Activated CD4-positive, alpha-beta T cell treated with anti-CD3 and anti-CD28 coated beads for 36 hours (primary cell): Measurements from ENCODE around the gene CELA2B. TPM values are rescaled to one million over a fixed set of nuclear protein-coding genes. Genes with fewer than 3 reads are reported as not detected.
"Not testable (repeated sequence)": the region's sequence is repeated elsewhere in the genome, so short reads cannot be mapped to it uniquely, and the experiment has no call there.

Experiments used
- ATAC-seq: fragments of 200-7000 bp; cut with Tn5 transposase; one replicate; pipeline ENCODE4 v1.10.0; 2021; ENCODE audit warnings: mild to moderate bottlenecking, moderate library complexity
- CTCF ChIA-PET: fragments of 350-600 bp; sonication (Branson Sonifier 250); formaldehyde crosslinking; loops from one replicate; lab custom pipeline; 2021; ENCODE audit warnings: antibody characterized with exemption; lab: Charles Lee
- POLR2A ChIA-PET: fragments of 350-600 bp; sonication (Branson Sonifier 250); formaldehyde crosslinking; loops from one replicate; lab custom pipeline; 2021; ENCODE audit warnings: antibody characterized with exemption, inconsistent platforms; lab: Charles Lee
- DNase-seq: peaks from one replicate; pipeline ENCODE4 v3.0.0-alpha.2; 2020
- H3K27ac Mint-ChIP-seq: one replicate; pipeline ENCODE4 v1.8.0; 2021; ENCODE audit warnings: mixed read lengths
- H3K27me3 Mint-ChIP-seq: one replicate; pipeline ENCODE4 v1.8.0; 2021; ENCODE audit warnings: mixed read lengths
- H3K36me3 Mint-ChIP-seq: one replicate; pipeline ENCODE4 v1.8.0; 2021; ENCODE audit warnings: low read depth, mixed read lengths
- H3K4me1 Mint-ChIP-seq: one replicate; pipeline ENCODE4 v1.8.0; 2021; ENCODE audit warnings: mixed read lengths
- H3K4me3 Mint-ChIP-seq: one replicate; pipeline ENCODE4 v1.8.0; 2021; ENCODE audit warnings: mild to moderate bottlenecking, moderate library complexity, mixed read lengths
- H3K9me3 Mint-ChIP-seq: one replicate; pipeline ENCODE4 v1.8.0; 2021; ENCODE audit warnings: low read depth, mixed read lengths
- intact Hi-C, 2 experiments: fragments of 100-400 bp; cut with DNase I in 1 of 2; cut with micrococcal nuclease in 1 of 2; formaldehyde crosslinking; loops; one replicate each; pipeline versions ENCODE4 v1.14.2 to v1.15.1; 2022 to 2024; cut with DNase I, micrococcal nuclease
- total RNA-seq, 2 experiments: library from RNA; stranded (reverse); gene quantifications; one replicate each; pipeline ENCODE4 v1.2.3, GENCODE V29; 2021

Gene CELA2B
- total RNA-seq, 2 experiments from 2014 or later, result not detected

DNA sequence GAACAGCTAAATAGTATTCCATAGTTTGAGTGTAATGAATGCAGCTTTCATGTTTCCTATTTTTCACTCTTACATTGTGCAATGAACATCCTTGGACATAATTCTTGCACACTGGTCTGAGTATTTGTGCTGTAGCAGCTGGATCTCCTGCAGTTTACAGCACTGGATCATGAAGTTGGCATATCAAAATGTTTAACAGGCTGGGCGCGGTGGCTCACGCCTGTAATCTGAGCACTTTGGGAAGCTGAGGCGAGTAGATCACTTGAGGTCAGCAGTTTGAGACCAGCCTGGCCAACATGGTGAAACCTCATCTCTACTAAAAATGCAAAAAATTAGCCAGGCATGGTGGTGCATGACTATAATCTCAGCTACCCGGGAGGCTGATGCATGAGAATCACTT is 4.8 kb upstream of the CELA2B start:
- H3K4me3 Mint-ChIP-seq, ATAC-seq: not testable (repeated sequence)

GRCh38 chr1:15471723-15472122 is 4.2 kb upstream of the CELA2B start:
- POLR2A ChIA-PET, H3K4me1 Mint-ChIP-seq, H3K4me3 Mint-ChIP-seq, CTCF ChIA-PET, ATAC-seq, intact Hi-C loops, DNase-seq, H3K36me3 Mint-ChIP-seq, H3K27ac Mint-ChIP-seq, H3K9me3 Mint-ChIP-seq, H3K27me3 Mint-ChIP-seq: not testable (repeated sequence)

More for the DNA sequence above, 4.8 kb upstream of the CELA2B start:
- intact Hi-C loops, H3K27ac Mint-ChIP-seq, DNase-seq, H3K27me3 Mint-ChIP-seq, H3K36me3 Mint-ChIP-seq, H3K9me3 Mint-ChIP-seq, CTCF ChIA-PET, H3K4me1 Mint-ChIP-seq: not testable (repeated sequence)
- POLR2A ChIA-PET, result interaction anchor here (0.6 kb wide), 1 partner anchor 17 kb away, joined by 3 read pairs; no protein-coding TSS in a partner anchor

DNA sequence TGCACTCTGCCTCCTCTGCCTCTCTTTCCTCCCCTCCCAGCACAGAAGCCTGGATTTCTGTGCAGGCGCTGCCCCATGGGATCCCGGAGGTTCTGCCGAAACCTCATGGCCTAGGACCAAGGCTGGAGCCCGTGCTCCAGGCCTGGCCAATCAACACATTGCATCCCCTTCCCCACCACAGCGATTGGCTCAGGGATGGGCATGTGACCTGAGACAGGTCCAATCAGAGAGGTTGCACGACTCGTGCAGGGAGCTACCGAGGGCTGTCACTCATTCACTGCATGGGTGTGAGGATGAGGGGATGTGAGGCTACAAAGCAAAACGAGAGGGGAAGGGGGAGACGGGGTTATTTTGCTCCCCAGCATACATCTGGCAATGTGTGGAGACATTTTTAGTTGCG is 3.3 kb upstream of the CELA2B start:
- Mint-ChIP-seq H3K36me3 (no peaks in the 10 kb centered on the region), H3K27me3 (no peaks in the 10 kb centered on the region), H3K27ac (no peak overlapping the region), H3K4me1 (no peaks in the 10 kb centered on the region), H3K4me3 (no peak overlapping the region), H3K9me3 (no peaks in the 10 kb centered on the region)
- ATAC-seq, result no peak
- intact Hi-C loops, result no loop called here
- ChIA-PET POLR2A (no interaction called here), CTCF (no interaction called here)
- no peak for DNase-seq

DNA sequence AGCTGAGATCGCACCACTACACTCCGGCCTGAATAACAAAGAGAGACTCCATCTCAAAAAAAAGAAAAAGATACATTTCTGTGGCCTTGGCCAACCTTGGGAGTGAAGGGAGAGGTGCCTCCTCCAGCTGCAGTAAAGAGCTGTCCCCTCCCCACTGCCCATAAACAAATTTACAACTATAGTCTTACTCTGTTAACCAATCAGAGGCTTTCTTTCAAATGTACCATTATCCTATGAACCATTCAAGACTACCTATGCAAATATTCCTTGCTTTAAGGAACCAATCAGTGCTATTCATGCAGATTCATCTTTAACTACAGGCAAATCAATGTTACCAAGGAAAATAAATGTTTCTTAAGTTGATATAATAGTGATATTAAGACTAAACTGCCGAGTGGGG is 1.0 kb downstream of the CELA2B start:
- POLR2A ChIA-PET, result no interaction called here

DNA sequence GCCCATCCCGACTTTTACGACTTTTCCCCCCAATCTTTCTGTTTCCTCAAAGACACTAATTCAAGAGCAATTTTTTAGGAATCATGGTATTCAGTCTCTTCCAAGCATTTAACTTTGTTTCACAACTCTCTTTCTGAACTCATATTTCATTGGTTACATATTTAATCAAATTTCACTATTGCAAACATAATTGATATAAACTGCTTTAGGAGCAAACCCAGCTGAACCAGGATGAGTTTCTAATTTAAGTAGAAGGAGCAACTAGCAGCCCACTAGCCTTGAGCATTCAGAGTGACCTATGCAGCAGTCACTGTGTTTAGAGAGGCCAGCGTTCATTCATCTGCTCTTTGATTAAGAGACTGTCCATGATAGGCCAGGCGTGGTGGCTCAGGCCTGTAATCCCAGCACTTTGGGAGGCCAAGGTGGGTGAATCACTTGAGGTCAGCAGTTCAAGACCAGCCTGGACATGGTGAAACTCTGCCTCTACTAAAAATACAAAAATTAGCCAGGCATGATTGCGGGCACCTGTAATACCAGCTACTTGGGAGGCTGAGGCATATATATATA is 1.8 kb downstream of the CELA2B start:
- Mint-ChIP-seq H3K4me3 (no peak overlapping the region), H3K27ac (no peak overlapping the region), H3K9me3 (no peaks in the 10 kb centered on the region), H3K36me3 (no peaks in the 10 kb centered on the region), H3K4me1 (no peaks in the 10 kb centered on the region), H3K27me3 (no peaks in the 10 kb centered on the region)
- ATAC-seq (no peak), DNase-seq (no peak)
- intact Hi-C loops, result no loop called here
- CTCF ChIA-PET, result interaction anchor here (0.6 kb wide), 1 partner anchor 30 kb away, joined by 3 read pairs; no protein-coding TSS in a partner anchor
- POLR2A ChIA-PET, result no interaction called here

More for the DNA sequence above, 1.0 kb downstream of the CELA2B start:
- Mint-ChIP-seq H3K36me3 (no peaks in the 10 kb centered on the region), H3K27me3 (no peaks in the 10 kb centered on the region), H3K9me3 (no peaks in the 10 kb centered on the region), H3K4me3 (no peak overlapping the region), H3K27ac (no peak overlapping the region), H3K4me1 (no peaks in the 10 kb centered on the region)
- CTCF ChIA-PET, result interaction anchor here (0.6 kb wide), 1 partner anchor 203 kb away, joined by 3 read pairs; no protein-coding TSS in a partner anchor
- no peak for DNase-seq
- ATAC-seq, result no peak
- intact Hi-C loops, result no loop called here

DNA sequence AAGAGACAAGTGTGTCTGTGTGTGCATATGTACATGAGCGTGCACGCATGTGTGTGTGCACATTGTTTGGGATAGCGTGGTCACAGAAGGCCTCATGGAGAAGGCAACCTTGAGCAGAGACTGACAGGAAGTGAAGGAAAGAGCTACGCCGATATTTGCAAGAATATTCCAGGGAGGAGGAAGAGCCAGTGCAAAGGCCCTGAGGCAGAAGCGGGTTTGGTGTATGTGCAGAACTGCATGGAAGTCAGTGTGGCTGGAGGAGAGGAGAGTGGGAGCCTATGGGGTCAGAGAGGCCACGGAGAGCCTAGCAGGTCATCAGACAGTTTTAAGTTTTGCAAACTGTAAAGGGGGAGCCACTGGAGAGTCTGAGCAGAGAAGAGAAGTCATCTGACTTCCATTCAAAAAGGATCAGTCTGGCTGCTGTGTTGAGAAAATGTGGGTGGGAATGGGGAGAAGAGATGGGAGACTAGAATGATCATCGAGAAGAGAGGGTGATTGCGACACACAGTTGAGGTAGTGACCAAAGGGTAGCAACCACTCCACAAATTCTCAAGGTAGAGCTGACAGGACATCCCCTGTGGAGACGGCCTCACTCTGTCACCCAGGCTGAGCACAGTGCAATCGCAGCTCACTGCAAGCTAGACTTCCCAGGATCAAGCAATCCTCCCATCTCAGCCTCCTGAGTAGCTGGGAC is 3.9 kb downstream of the CELA2B start:
- no peaks in the 10 kb centered on the region for H3K9me3 Mint-ChIP-seq

GRCh38 chr1:15482455-15482854 is 6.6 kb downstream of the CELA2B start:
- CTCF ChIA-PET, POLR2A ChIA-PET, H3K27ac Mint-ChIP-seq, H3K4me1 Mint-ChIP-seq, H3K36me3 Mint-ChIP-seq, H3K4me3 Mint-ChIP-seq, H3K27me3 Mint-ChIP-seq, DNase-seq, H3K9me3 Mint-ChIP-seq, intact Hi-C loops, ATAC-seq: not testable (repeated sequence)

More for the DNA sequence above, 3.9 kb downstream of the CELA2B start:
- DNase-seq, result no peak
- Mint-ChIP-seq H3K36me3 (no peaks in the 10 kb centered on the region), H3K27ac (no peak overlapping the region), H3K27me3 (no peaks in the 10 kb centered on the region), H3K4me1 (no peaks in the 10 kb centered on the region), H3K4me3 (no peak overlapping the region)
- CTCF ChIA-PET, result no interaction called here
- intact Hi-C loops, result no loop called here
- POLR2A ChIA-PET, result no interaction called here
- ATAC-seq, result no peak

DNA sequence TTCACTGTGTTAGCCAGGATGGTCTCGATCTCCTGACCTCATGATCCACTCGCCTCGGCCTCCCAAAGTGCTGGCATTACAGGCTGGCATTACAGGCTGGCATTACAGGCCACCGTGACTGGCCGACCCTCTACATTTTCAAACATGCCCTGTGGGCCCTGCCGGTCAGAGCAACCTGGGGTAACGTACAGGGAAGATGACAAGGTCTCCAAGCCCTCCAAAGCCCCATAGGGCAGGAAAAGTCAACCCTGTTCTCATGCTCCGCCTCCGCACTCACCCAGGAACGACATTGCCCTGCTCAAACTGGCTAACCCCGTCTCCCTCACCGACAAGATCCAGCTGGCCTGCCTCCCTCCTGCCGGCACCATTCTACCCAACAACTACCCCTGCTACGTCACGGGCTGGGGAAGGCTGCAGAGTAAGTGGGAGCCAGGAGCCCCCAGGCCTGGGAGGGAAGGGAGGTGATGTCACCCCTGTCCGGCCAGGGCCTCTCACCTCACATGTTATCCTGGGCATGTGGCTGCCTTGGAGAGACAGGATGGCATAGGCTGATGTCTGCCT is 7.2 kb downstream of the CELA2B start:
- H3K36me3 Mint-ChIP-seq, H3K27me3 Mint-ChIP-seq, H3K4me1 Mint-ChIP-seq, H3K27ac Mint-ChIP-seq, ATAC-seq, intact Hi-C loops, DNase-seq, H3K4me3 Mint-ChIP-seq, CTCF ChIA-PET, H3K9me3 Mint-ChIP-seq, POLR2A ChIA-PET: not testable (repeated sequence)

GRCh38 chr1:15483971-15484370 is 8.1 kb downstream of the CELA2B start:
- CTCF ChIA-PET, result no interaction called here
- H3K27ac Mint-ChIP-seq, result no peak overlapping the region
- H3K36me3 Mint-ChIP-seq, result no peaks in the 10 kb centered on the region
- POLR2A ChIA-PET, result no interaction called here
- no peak for ATAC-seq
- H3K27me3 Mint-ChIP-seq, result no peaks in the 10 kb centered on the region
- no peak overlapping the region for H3K4me3 Mint-ChIP-seq
- H3K9me3 Mint-ChIP-seq, result no peaks in the 10 kb centered on the region
- intact Hi-C loops, result no loop called here
- H3K4me1 Mint-ChIP-seq, result no peaks in the 10 kb centered on the region
- no peak for DNase-seq

- H3K4me3 Mint-ChIP-seq, H3K36me3 Mint-ChIP-seq, intact Hi-C loops, H3K27ac Mint-ChIP-seq, H3K4me1 Mint-ChIP-seq, ATAC-seq, H3K9me3 Mint-ChIP-seq, POLR2A ChIA-PET, DNase-seq, H3K27me3 Mint-ChIP-seq: not testable (repeated sequence)
- CTCF ChIA-PET, result interaction anchor here (0.6 kb wide), 1 partner anchor 275 kb away, joined by 3 read pairs; no protein-coding TSS in a partner anchor
Observed at GRCh38 chr1:15484443-15484842, 8.5 kb downstream of the CELA2B start.

DNA sequence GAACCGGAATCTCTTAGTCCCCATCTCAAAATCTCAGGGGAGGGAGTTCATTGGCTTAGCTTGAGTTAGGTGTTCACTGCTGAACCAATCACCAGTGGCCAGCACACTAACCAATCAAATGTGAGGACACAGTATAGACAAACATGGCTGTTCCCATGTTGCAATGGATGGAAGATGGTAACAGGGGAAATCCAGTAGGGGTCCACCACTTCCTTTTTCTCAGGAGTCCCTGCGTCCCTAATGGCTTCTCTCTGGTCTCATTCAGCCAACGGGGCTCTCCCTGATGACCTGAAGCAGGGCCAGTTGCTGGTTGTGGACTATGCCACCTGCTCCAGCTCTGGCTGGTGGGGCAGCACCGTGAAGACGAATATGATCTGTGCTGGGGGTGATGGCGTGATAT is 9.7 kb downstream of the CELA2B start:
- ChIA-PET POLR2A (no interaction called here), CTCF (interaction anchor here (0.6 kb wide), 2 partner anchors 13 to 16 kb away, joined by 3 read pairs; no protein-coding TSS in a partner anchor)
- Mint-ChIP-seq H3K36me3 (peaks cover 4% of the 10 kb centered on the region), H3K4me3 (no peak overlapping the region), H3K27me3 (no peaks in the 10 kb centered on the region), H3K4me1 (no peaks in the 10 kb centered on the region), H3K27ac (no peak overlapping the region), H3K9me3 (no peaks in the 10 kb centered on the region)
- no peak for DNase-seq
- no peak for ATAC-seq
- intact Hi-C loops, result no loop called here
